K562 (cell line): ENCODE results near the gene XBP1. TPM values are rescaled to one million over a fixed set of nuclear protein-coding genes. Genes with fewer than 3 reads are reported as not detected.

Source experiments
- ATAC-seq: fragments of 200-7000 bp; cut with Tn5 transposase; 3 replicates; pipeline ENCODE4 v1.9.1; 2020; ENCODE audit warnings: moderate library complexity
- BruUV-seq: library from RNA; stranded (reverse); fragments of 400-500 nt; replicated peaks from 2 replicates; lab custom pipeline; 2021; lab: Mats Ljungman, UMichigan
- CTCF ChIA-PET: fragments of 300-600 bp; formaldehyde crosslinking; extraction: SDS; loops from one replicate; lab custom pipeline; 2021; ENCODE audit warnings: low intra/inter-chr PET ratio; lab: Yijun Ruan, JAX
- POLR2A ChIA-PET: fragments of 300-600, 350-650 bp; sonication (Branson Sonifier 250); formaldehyde crosslinking; extraction: SDS; loops from one replicate; lab custom pipeline; 2021; ENCODE audit warnings: antibody characterized with exemption, inconsistent platforms; lab: Yijun Ruan, JAX
- DNase-seq, 4 experiments: peaks; one replicate each; pipeline versions ENCODE4 v3.0.0 to v3.0.0-alpha.2; 2011 to 2018; ENCODE audit warnings: low spot score in 3 of 4, mixed read lengths in 3 of 4; ENCODE audit errors: extremely low read depth in 1 of 4
- FAIRE-seq: peaks from 2 replicates; lab custom pipeline; 2011; peaks lifted over from hg19 to GRCh38; lab: Jason Lieb, UNC
- H2AFZ ChIP-seq: 2 replicates; pipeline ENCODE4 v1.6.0; 2011; ENCODE audit warnings: low read depth, low read length, control low read depth, inconsistent platforms
- H3K27ac ChIP-seq: fragments of 200-600 bp; 3 replicates; pipeline ENCODE4 v1.8.0; 2011; ENCODE audit warnings: low read depth, mild to moderate bottlenecking, control low read depth, inconsistent platforms, low read length, moderate library complexity, mixed read lengths; ENCODE audit errors: extremely low read depth
- H3K27me3 ChIP-seq, 2 experiments: fragments of 300-600 bp in 1 of 2; 2 replicates in 1 of 2; 3 replicates in 1 of 2; pipeline versions ENCODE4 v1.6.0 to v1.8.0; 2011; ENCODE audit warnings: inconsistent platforms in 2 of 2, low read length in 2 of 2, mild to moderate bottlenecking in 1 of 2, mixed read lengths in 1 of 2, moderate library complexity in 1 of 2; ENCODE audit not compliant: control insufficient read depth in 2 of 2, insufficient read depth in 2 of 2
- H3K36me3 ChIP-seq: fragments of 300-600 bp; 3 replicates; pipeline ENCODE4 v1.8.0; 2011; ENCODE audit warnings: mild to moderate bottlenecking, low read length, inconsistent platforms; ENCODE audit not compliant: control insufficient read depth, insufficient read depth
- H3K4me1 ChIP-seq, 2 experiments: fragments of 200-600 bp in 1 of 2; replicated peaks in 1 of 2; 2 replicates in 1 of 2; 3 replicates in 1 of 2; pipeline versions ENCODE4 v1.5.1 to v1.8.0; 2011; ENCODE audit warnings: inconsistent platforms in 2 of 2, low read length in 2 of 2, mild to moderate bottlenecking in 1 of 2, mixed read lengths in 1 of 2, moderate library complexity in 1 of 2; ENCODE audit not compliant: control insufficient read depth in 2 of 2, insufficient read depth in 2 of 2
- H3K4me2 ChIP-seq: 2 replicates; pipeline ENCODE4 v1.6.1; 2011; ENCODE audit warnings: low read length, control low read depth, inconsistent platforms, mixed read lengths; ENCODE audit not compliant: insufficient read depth
- H3K4me3 ChIP-seq: fragments of 200-600 bp; sonication (generic), shearing (Covaris generic); 2 replicates; pipeline ENCODE4 v1.5.1; 2016; ENCODE audit warnings: control low read depth, inconsistent platforms
- H3K79me2 ChIP-seq: fragments of 200-600 bp; 3 replicates; pipeline ENCODE4 v1.8.0; 2011; ENCODE audit warnings: low read length, inconsistent platforms; ENCODE audit not compliant: control insufficient read depth, insufficient read depth
- H3K9ac ChIP-seq, 2 experiments: 2 replicates each; pipeline versions ENCODE4 v1.6.0 to v1.6.1; 2011; ENCODE audit warnings: low read depth in 2 of 2, low read length in 2 of 2, control low read depth in 1 of 2, inconsistent platforms in 1 of 2, mild to moderate bottlenecking in 1 of 2, mixed read lengths in 1 of 2; ENCODE audit not compliant: insufficient read depth in 1 of 2
- H3K9me1 ChIP-seq: one replicate; pipeline ENCODE4 v1.6.0; 2011; ENCODE audit warnings: inconsistent platforms, mild to moderate bottlenecking, low read length, moderate library complexity; ENCODE audit not compliant: control insufficient read depth, insufficient read depth
- H3K9me3 ChIP-seq: replicated peaks from 2 replicates; pipeline ENCODE4 v1.5.1; 2011; ENCODE audit warnings: low read depth, low read length, inconsistent platforms; ENCODE audit not compliant: control insufficient read depth, insufficient read depth
- H4K20me1 ChIP-seq: replicated peaks from 2 replicates; pipeline ENCODE4 v1.6.1; 2011; ENCODE audit warnings: low read length, inconsistent platforms, mixed read lengths; ENCODE audit not compliant: control insufficient read depth, insufficient read depth
- ASH1L ChIP-seq: fragments of 450-650 bp; IDR thresholded peaks from 2 replicates; pipeline ENCODE4 v1.6.1; 2018; ENCODE audit warnings: borderline replicate concordance, mild to moderate bottlenecking, low read depth; ENCODE audit not compliant: partially characterized antibody
- CBFB ChIP-seq: sonication (generic); formaldehyde crosslinking; IDR thresholded peaks from 2 replicates; pipeline ENCODE4 v1.4.0; 2020; ENCODE audit warnings: mild to moderate bottlenecking, missing genetic modification reagents
- EGR1 ChIP-seq: fragments of 450-650 bp; conservative IDR thresholded peaks from 2 replicates; pipeline ENCODE4 v1.6.1; 2017; ENCODE audit warnings: mild to moderate bottlenecking
- ELF2 ChIP-seq: fragments of 250-450 bp; sonication (Bioruptor Pico); IDR thresholded peaks from 2 replicates; pipeline ENCODE4 v1.5.0; 2021; ENCODE audit warnings: mild to moderate bottlenecking
- ERF ChIP-seq: fragments of 450-650 bp; formaldehyde crosslinking; IDR thresholded peaks from 2 replicates; pipeline ENCODE4 v1.4.0; 2020; ENCODE audit warnings: mild to moderate bottlenecking, mixed read lengths
- HNRNPUL1 ChIP-seq: fragments of 200-400 bp; formaldehyde crosslinking; IDR thresholded peaks from 2 replicates; pipeline ENCODE4 v1.6.1; 2017; ENCODE audit warnings: low read length
- KDM1A ChIP-seq, 2 experiments: fragments of 450-650 bp; IDR thresholded peaks; 2 replicates each; pipeline ENCODE4 v1.6.1; 2016; ENCODE audit warnings: mild to moderate bottlenecking in 2 of 2
- KLF13 ChIP-seq: fragments of 450-650 bp; IDR thresholded peaks from 2 replicates; pipeline ENCODE4 v1.6.1; 2016; ENCODE audit warnings: missing genetic modification characterization, low read depth, mild to moderate bottlenecking, missing compliant biosample characterization, moderate library complexity, borderline replicate concordance
- MBD1 ChIP-seq: fragments of 250-450 bp; sonication (Bioruptor Pico); IDR thresholded peaks from 2 replicates; pipeline ENCODE4 v1.8.0; 2022; ENCODE audit warnings: inconsistent platforms
- NR4A1 ChIP-seq, 2 experiments: fragments of 250-450 bp in 1 of 2; fragments of 450-650 bp in 1 of 2; sonication (Bioruptor Pico) in 1 of 2; IDR thresholded peaks; 2 replicates each; pipeline versions ENCODE4 v1.4.0 to v1.6.1; 2016 to 2020; ENCODE audit warnings: mild to moderate bottlenecking in 2 of 2, missing compliant biosample characterization in 1 of 2, missing genetic modification characterization in 1 of 2, moderate library complexity in 1 of 2
- SMARCA5 ChIP-seq: fragments of 450-650 bp; IDR thresholded peaks from 2 replicates; pipeline ENCODE4 v1.6.1; 2016
- SNAPC5 ChIP-seq: fragments of 250-450 bp; sonication (Bioruptor Pico); IDR thresholded peaks from 2 replicates; pipeline ENCODE4 v1.8.0; 2021; ENCODE audit warnings: moderate library complexity, mild to moderate bottlenecking, inconsistent platforms
- SRSF9 ChIP-seq: fragments of 200-400 bp; formaldehyde crosslinking; IDR thresholded peaks from 2 replicates; pipeline ENCODE4 v1.6.1; 2017; ENCODE audit warnings: low read depth, low read length, borderline replicate concordance
- TRIM25 ChIP-seq: fragments of 450-650 bp; IDR thresholded peaks from 2 replicates; pipeline ENCODE4 v1.7.0; 2016; ENCODE audit warnings: borderline replicate concordance
- YBX1 ChIP-seq: fragments of 450-650 bp; IDR thresholded peaks from 2 replicates; pipeline ENCODE4 v1.7.1; 2016; ENCODE audit warnings: mild to moderate bottlenecking
- ZNF263 ChIP-seq: sonication (generic); formaldehyde crosslinking; IDR thresholded peaks from 2 replicates; pipeline ENCODE4 v1.8.0; 2022; ENCODE audit warnings: mild to moderate bottlenecking, missing genetic modification reagents, borderline replicate concordance
- ZNF3 ChIP-seq: fragments of 250-450 bp; sonication (Bioruptor Pico); IDR thresholded peaks from 2 replicates; pipeline ENCODE4 v1.5.0; 2021; ENCODE audit warnings: mild to moderate bottlenecking, moderate library complexity
- WGBS: fragments of 100-300 bp; shearing (Covaris generic); methylation state at CpG from one replicate; pipeline ENCODE4 v1.1.6; 2016; ENCODE audit warnings: low coverage, mixed read lengths; ENCODE audit not compliant: insufficient coverage; ENCODE audit errors: missing lambda C conversion rate; 5-methylcytosine and 5-hydroxymethylcytosine counted together
- in situ Hi-C: fragments of 300-500 bp; cut with MboI; formaldehyde crosslinking; loops from 4 replicates; pipeline ENCODE4 v1.15.0; 2018; ENCODE audit warnings: inconsistent platforms, mixed read lengths
- intact Hi-C: fragments of 100-400 bp; cut with micrococcal nuclease; formaldehyde crosslinking; loops from 2 replicates; pipeline ENCODE4 v1.14.2; 2022
- polyA plus RNA-seq, 8 experiments: library from polyadenylated mRNA; depleted of rRNA in 4 of 8; stranded (reverse) in 5 of 8; unstranded in 3 of 8; fragments of >200 nt; fragmentation: Nextera tagmentation in 2 of 8; fragmentation: Illumina TruSeq in 1 of 8; extraction: Ambion mirVana in 2 of 8; extraction: Trizol in 1 of 8; gene quantifications; 2 replicates each; pipeline versions ENCODE4 v1.2.1 to v1.2.3, GENCODE V29; 2011 to 2014; ENCODE audit warnings: inconsistent platforms in 1 of 8, missing spikeins in 1 of 8
- total RNA-seq, 7 experiments: library from RNA; depleted of rRNA in 6 of 7; stranded (reverse); fragments of >200 nt in 6 of 7; fragmentation: Illumina TruSeq in 2 of 7; extraction: Trizol in 2 of 7; gene quantifications; 2 replicates each; pipeline versions ENCODE4 v1.2.1 to v1.2.3, GENCODE V29; 2011 to 2021; ENCODE audit warnings: low replicate concordance in 1 of 7
- TF ChIP-seq, protein P1 (sequence below): sonication (generic); IDR thresholded peaks from 2 replicates; pipeline ENCODE4 v1.6.1; 2016

The XBP1 gene
- total and polyA plus RNA-seq, 9 of the 15 experiments (the other 6 are each of a cell fraction or from before 2014, with no cell fraction given): 25.0 to 218 (median 94.6) TPM

- DNase-seq: peak; percentile 83 to 94 (median 86)
- Histone ChIP-seq H3K79me2 (peaks cover 31% of the 10 kb centered on the region), H3K4me2 (peak within 1 kb of the TSS; percentile 84), H3K4me3 (peak within 1 kb of the TSS; percentile 84), H4K20me1 (no peaks in the 10 kb centered on the region), H3K27ac (peak within 1 kb of the TSS; percentile 92), H3K4me1 (peaks cover 3 to 6% of the 10 kb centered on the region in 2 experiments; a peak in 2 of 5 replicates), H2AFZ (peak within 1 kb of the TSS; percentile 86), H3K9ac (peak within 1 kb of the TSS; percentile 88 to 94), H3K9me3 (no peaks in the 10 kb centered on the region), H3K9me1 (no peaks in the 10 kb centered on the region), H3K27me3 (no peaks in the 10 kb centered on the region), H3K36me3 (peaks cover 24% of the 10 kb centered on the region; the same call in 1 of the 3 replicates)
- ChIA-PET POLR2A (interaction anchor here (0.6 to 1.2 kb wide), 11 partner anchors 11 to 361 kb away, joined by 3 to 5 read pairs (median 4); partner anchors contain the start of gene XBP1), CTCF (interaction anchor here (0.7 kb wide), 1 partner anchor 58 kb away, joined by 3 read pairs; no protein-coding TSS in a partner anchor)
- WGBS: under 1% methylated on average over 42 of the region's 92 CpGs
- in situ Hi-C loops (no loop called here), intact Hi-C loops (no loop called here)
- FAIRE-seq: no peak
- BruUV-seq: no TSS peak
- ATAC-seq: peak; percentile 96
- TF ChIP-seq ZNF3 (CRISPR knock-in tag) (no peak), SNAPC5 (CRISPR knock-in tag) (no peak), KLF13 (tag) (no peak), ZNF263 (CRISPR knock-in tag) (no peak), SMARCA5 (no peak), MBD1 (no peak), SRSF9 (no peak), NR4A1 (CRISPR knock-in tag; IDR thresholded peaks at IDR 0.05) (no peak), NR4A1 (tag; IDR thresholded peaks at IDR 0.05) (0 out of 2 replicates have a peak, but pooled peaks have one; percentile 48), EGR1 (no peak), CBFB (no peak), ELF2 (peak; percentile 95), KDM1A (IDR thresholded peaks at IDR 0.05) (peak in 1 of 2 experiments; percentile 21; a peak in 1 of 4 replicates), TRIM25 (no peak), ERF (CRISPR knock-in tag) (peak; percentile 50; the same call in 1 of the 2 replicates), HNRNPUL1 (no peak), YBX1 (no peak), ASH1L (no peak)
- TF ChIP-seq, protein P1, sequence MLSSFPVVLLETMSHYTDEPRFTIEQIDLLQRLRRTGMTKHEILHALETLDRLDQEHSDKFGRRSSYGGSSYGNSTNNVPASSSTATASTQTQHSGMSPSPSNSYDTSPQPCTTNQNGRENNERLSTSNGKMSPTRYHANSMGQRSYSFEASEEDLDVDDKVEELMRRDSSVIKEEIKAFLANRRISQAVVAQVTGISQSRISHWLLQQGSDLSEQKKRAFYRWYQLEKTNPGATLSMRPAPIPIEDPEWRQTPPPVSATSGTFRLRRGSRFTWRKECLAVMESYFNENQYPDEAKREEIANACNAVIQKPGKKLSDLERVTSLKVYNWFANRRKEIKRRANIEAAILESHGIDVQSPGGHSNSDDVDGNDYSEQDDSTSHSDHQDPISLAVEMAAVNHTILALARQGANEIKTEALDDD: no peak
These were observed 27.5 kb downstream of the XBP1 start, which contains the start of gene CCDC117 for GRCh38 chr22:28772633-28773460. CCDC117 (plus strand) TSS chr22:28772695; CDS start chr22:28772850, 155 bp downstream.
